NT2/D1 (cell line): ENCODE measurements around the gene ACSM2B.
"Not testable (repeated sequence)": the region's sequence is repeated elsewhere in the genome, so short reads cannot be mapped to it uniquely, and the experiment has no call there.

Experiments
- DNase-seq: peaks from one replicate; pipeline ENCODE4 v3.0.0-alpha.2; 2011; ENCODE audit warnings: low read depth, low spot score
- H3K27me3 ChIP-seq: 2 replicates; pipeline ENCODE4 v1.6.0; 2011; ENCODE audit warnings: mild to moderate bottlenecking; ENCODE audit not compliant: insufficient read length, insufficient read depth
- H3K36me3 ChIP-seq: 2 replicates; pipeline ENCODE4 v1.6.1; 2011; ENCODE audit warnings: mild to moderate bottlenecking, low read length, mixed read lengths; ENCODE audit not compliant: insufficient read depth, insufficient read length
- H3K4me1 ChIP-seq: 2 replicates; pipeline ENCODE4 v1.5.1; 2011; ENCODE audit not compliant: insufficient read depth, insufficient read length
- H3K4me3 ChIP-seq: 2 replicates; pipeline ENCODE4 v1.5.1; 2011; ENCODE audit warnings: low read depth; ENCODE audit not compliant: insufficient read length
- H3K9ac ChIP-seq: 2 replicates; pipeline ENCODE4 v1.6.0; 2011; ENCODE audit warnings: low read depth; ENCODE audit not compliant: insufficient read length
- H3K9me3 ChIP-seq: 2 replicates; pipeline ENCODE4 v1.5.1; 2011; ENCODE audit warnings: mild to moderate bottlenecking, low read length; ENCODE audit not compliant: insufficient read depth
- SUZ12 ChIP-seq: IDR thresholded peaks from 2 replicates; pipeline ENCODE4 v1.6.1; 2011; ENCODE audit not compliant: insufficient read length, insufficient read depth; ENCODE audit errors: extremely low read depth
- YY1 ChIP-seq: IDR thresholded peaks from 2 replicates; pipeline ENCODE4 v1.6.1; 2011; ENCODE audit not compliant: insufficient read length, insufficient read depth
- ZNF274 ChIP-seq: IDR thresholded peaks from 2 replicates; pipeline ENCODE4 v1.6.1; 2011; ENCODE audit warnings: mild to moderate bottlenecking, low read depth, low read length

ACSM2B gene

DNA sequence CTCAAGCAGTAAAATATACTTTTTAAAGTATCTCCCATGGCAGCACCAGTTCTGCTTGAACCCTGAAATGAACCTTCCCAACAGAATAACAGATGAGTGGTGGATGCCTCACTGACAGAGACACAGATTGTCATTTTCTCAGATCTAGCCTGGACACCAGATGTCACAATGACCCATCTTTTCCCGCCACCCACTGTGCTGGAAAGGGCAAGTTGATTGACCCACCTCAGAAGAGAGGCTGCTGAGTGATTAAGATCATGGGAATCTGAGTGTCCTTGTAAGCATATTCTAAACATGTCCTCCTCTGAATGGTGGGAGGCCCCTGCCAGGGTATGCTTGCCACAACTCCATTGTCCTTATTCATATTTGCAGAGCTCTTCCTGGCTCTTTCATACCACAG, 29.2 kb downstream of the ACSM2B start:
- H3K36me3 ChIP-seq, H3K9me3 ChIP-seq, H3K4me3 ChIP-seq, H3K9ac ChIP-seq, H3K4me1 ChIP-seq, DNase-seq, H3K27me3 ChIP-seq: not testable (repeated sequence)

DNA sequence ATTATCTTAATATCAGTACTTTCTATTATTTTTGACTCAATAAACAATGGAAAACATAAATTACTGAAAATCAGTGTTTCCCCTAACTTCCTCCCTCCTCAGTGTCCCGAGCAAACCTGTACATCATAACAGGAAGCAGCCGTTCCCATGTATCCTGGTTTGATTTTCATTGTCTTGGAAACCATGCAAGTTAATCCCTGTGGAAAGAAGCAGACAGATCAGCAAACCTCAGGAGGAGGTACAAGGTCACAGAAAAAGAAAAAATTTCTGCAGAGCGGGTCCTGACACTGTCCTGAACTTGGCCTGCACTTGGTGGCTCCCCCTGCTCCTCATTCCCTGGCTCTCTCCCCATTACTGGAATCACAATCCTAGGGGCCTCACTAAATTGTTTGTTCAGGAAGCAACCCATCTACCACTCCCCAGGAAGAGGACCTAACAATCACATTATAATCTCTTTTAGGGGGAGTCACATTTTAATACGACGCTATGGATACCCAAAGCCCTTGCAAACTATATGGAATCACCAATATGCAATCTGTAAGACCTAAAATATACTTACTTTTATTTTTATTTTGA, 29.8 kb downstream of the ACSM2B start:
- H3K9ac ChIP-seq, H3K27me3 ChIP-seq, DNase-seq, H3K36me3 ChIP-seq, H3K9me3 ChIP-seq, H3K4me3 ChIP-seq, H3K4me1 ChIP-seq: not testable (repeated sequence)

DNA sequence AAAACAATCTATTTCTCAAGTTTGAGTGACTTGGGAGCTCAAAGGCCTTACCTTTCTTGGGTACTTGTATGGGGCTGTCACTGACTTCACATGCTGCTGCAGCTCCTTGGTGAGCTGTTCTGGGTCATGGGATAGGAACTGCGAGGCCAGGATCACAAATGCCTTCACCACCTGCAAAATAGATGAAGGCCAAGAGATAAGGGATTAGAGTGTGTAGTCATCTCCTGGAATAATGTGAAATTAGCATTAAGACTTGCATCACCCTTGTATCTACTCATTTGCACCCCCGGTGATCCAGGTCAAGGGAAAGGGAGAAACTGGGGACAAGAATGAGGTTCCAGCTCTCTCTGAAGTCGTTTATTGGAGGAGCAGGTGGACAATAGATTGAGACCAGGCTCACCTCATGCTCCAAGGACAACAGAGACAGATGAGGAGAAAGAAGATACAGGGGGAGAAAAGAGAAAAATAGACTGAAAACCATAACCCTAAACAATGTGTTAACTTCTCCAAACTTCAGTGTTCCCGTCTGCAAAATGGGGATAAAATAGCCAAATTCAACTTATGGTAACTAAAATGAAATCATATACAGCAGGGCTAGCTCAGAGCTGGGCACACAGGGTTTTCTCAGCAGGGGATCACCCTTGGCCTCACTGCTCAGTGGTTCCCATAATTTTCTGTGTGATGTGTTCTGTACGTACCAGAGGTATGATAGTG, 35.4 kb downstream of the ACSM2B start:
- not testable (repeated sequence) for H3K27me3 ChIP-seq, H3K9me3 ChIP-seq, H3K9ac ChIP-seq, DNase-seq, H3K4me1 ChIP-seq, H3K4me3 ChIP-seq, H3K36me3 ChIP-seq

DNA sequence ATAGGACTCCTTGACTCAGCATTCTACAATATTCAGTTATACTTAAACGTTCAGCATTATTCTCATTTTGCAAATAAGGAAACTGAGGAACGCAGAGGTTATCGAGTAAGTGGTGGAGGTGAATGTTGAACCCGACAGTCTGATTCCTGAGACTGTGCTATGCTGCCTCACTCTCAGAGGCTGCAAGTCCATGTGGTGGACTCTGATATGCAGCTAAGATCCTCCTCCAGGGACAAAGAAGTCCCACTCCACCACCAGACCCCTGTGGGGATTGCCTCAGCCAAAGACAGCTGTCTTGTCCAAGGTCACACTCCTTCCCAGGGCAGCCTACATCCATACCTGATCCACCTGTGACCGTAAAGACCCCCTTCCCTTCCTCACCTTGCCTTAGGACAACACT, 37.5 kb downstream of the ACSM2B start:
- no peak for TF ChIP-seq ZNF274
- TF ChIP-seq SUZ12 = no peak
- no peak for TF ChIP-seq YY1
- no peak overlapping the region for H3K9ac ChIP-seq
- no peaks in the 10 kb centered on the region for H3K9me3 ChIP-seq

DNA sequence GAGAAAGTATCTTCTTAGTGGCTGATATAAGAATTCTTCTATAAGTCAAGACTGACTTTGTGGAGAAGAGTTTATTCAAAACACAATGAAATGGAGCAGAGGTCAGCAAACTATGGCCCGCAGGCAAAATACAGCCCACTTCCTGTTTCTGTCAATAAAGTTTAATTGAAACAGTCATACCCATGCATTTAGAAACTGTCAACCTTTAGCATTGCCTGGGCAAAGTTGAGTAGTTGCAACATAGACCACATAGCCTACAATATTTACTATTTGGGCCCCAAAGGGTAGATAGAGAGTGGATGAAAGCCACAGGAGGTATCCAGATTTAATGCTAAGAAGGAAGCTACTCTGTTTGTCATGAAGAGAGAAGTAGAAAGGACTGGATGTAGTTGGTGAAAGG, 38.0 kb downstream of the ACSM2B start:
- H3K9me3 ChIP-seq = no peaks in the 10 kb centered on the region
- no peak overlapping the region for H3K9ac ChIP-seq
- H3K36me3 ChIP-seq = no peaks in the 10 kb centered on the region
- H3K4me3 ChIP-seq = no peak overlapping the region
- H3K4me1 ChIP-seq = no peaks in the 10 kb centered on the region
- no peak for TF ChIP-seq ZNF274
- no peak for TF ChIP-seq SUZ12
- TF ChIP-seq YY1 = no peak
- no peaks in the 10 kb centered on the region for H3K27me3 ChIP-seq
- no peak for DNase-seq

More for the DNA sequence above, 37.5 kb downstream of the ACSM2B start:
- no peak overlapping the region for H3K4me3 ChIP-seq
- DNase-seq = no peak
- no peaks in the 10 kb centered on the region for H3K4me1 ChIP-seq
- no peaks in the 10 kb centered on the region for H3K27me3 ChIP-seq
- no peaks in the 10 kb centered on the region for H3K36me3 ChIP-seq

DNA sequence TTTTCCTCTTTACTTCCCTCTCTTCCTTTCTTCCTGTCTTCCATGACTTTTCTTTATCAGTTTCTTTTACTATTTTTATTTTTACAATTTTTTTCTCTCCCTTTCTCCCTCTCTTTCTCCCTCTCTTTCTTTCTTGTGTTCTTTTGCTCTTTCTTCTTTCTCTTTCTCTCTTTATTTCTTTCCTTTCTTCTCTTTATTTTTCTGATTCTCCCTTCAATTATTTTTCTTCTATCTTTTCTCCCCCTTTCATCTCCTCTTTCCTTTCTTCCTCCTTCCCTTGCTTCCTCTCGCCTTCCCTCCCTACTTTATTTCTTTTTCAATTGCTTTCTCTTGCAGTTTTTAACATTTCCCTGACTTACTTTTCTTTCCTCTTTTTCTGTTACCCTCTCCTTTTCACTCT, 39.5 kb downstream of the ACSM2B start:
- not testable (repeated sequence) for H3K4me1 ChIP-seq, H3K9me3 ChIP-seq, H3K27me3 ChIP-seq, H3K9ac ChIP-seq, DNase-seq, H3K36me3 ChIP-seq, H3K4me3 ChIP-seq

DNA sequence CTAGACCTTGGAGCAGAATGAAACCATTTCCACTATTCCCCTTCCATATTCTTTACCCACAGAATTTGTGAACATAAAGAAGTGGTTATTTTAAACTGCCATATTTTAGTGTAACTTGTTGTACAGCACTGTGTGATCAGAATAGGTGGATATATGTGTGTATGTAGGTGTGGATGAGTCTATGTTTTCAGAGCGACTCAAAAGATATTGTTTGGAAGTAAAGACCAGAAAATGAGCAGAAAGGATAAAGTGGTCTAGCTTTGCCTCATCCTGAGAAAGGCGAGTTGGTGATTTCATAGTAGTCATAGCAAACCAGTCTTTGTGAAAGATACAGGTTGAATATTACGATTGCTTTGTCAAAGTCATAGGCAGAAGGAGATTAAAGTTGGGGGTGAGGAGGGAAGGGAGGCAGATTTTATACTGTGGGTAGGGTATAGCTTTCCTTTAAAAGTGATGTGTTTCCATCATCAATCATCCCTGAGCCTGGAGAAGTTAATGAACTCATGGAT, 43.8 kb downstream of the ACSM2B start:
- H3K4me1 ChIP-seq, H3K4me3 ChIP-seq, H3K27me3 ChIP-seq, H3K9me3 ChIP-seq, H3K9ac ChIP-seq, H3K36me3 ChIP-seq, DNase-seq: not testable (repeated sequence)

DNA sequence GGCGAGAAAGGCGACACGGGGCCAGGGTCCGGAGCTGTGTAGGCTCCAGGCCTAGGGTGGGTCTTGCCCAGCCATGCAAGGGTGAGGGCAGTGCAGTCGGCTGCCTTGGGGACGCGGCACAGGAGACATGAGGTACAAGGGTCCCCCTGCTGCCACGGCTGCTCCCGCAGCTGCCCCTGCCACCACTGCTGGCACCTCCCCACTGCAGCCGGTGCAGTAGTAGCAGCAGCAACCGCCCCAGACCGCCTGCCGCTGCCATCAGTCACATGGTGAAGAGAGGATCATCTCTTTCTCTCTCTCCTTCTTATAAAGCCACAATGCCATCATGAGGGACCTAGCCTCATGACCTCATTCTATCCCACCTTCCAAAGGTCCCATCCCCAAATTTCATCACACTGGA, 44.4 kb downstream of the ACSM2B start:
- not testable (repeated sequence) for H3K4me3 ChIP-seq, DNase-seq, H3K27me3 ChIP-seq, H3K36me3 ChIP-seq, H3K9ac ChIP-seq, H3K9me3 ChIP-seq, H3K4me1 ChIP-seq
